SU-DHL-6 (cell line): ENCODE measurements around the gene ACKR3.

Source experiments
- H2AFZ ChIP-seq: fragments of 200-600 bp; sonication (generic); 2 replicates; pipeline ENCODE4 v1.6.1; 2014; ENCODE audit warnings: low read depth, mild to moderate bottlenecking, moderate library complexity, mixed read lengths, antibody characterized with exemption, low read length; ENCODE audit not compliant: severe bottlenecking
- H3F3A ChIP-seq: fragments of 200-600 bp; shearing (Covaris generic); 2 replicates; pipeline ENCODE4 v1.6.0; 2016; ENCODE audit warnings: antibody characterized with exemption, mild to moderate bottlenecking; ENCODE audit not compliant: insufficient read depth
- H3K27ac ChIP-seq: fragments of 200-600 bp; sonication (generic); 2 replicates; pipeline ENCODE4 v1.5.1; 2016; ENCODE audit warnings: low read depth, mild to moderate bottlenecking, low read length, moderate library complexity, mixed read lengths
- H3K27me3 ChIP-seq: fragments of 200-600 bp; sonication (generic), shearing (Covaris generic); 2 replicates; pipeline ENCODE4 v1.6.0; 2014; ENCODE audit warnings: mild to moderate bottlenecking, low read length
- H3K36me3 ChIP-seq: fragments of 200-600 bp; sonication (generic); 2 replicates; pipeline ENCODE4 v1.6.1; 2014; ENCODE audit warnings: mild to moderate bottlenecking, low read length, mixed read lengths
- H3K4me2 ChIP-seq: fragments of 300-600, 200-600 bp; shearing (Covaris generic), sonication (generic); 2 replicates; pipeline ENCODE4 v1.6.0; 2014; ENCODE audit warnings: low read length, low read depth, mild to moderate bottlenecking; ENCODE audit not compliant: poor library complexity, severe bottlenecking
- H3K4me3 ChIP-seq: fragments of 200-600 bp; sonication (generic); 2 replicates; pipeline ENCODE4 v1.5.1; 2014; ENCODE audit warnings: antibody characterized with exemption, low read length, mild to moderate bottlenecking, mixed read lengths; ENCODE audit not compliant: insufficient read depth, poor library complexity, severe bottlenecking
- H3K79me2 ChIP-seq: fragments of 200-600 bp; sonication (generic); 2 replicates; pipeline ENCODE4 v1.6.1; 2014; ENCODE audit warnings: mild to moderate bottlenecking, low read length, moderate library complexity; ENCODE audit not compliant: insufficient read depth
- H3K9ac ChIP-seq: fragments of 200-600 bp; sonication (generic); 2 replicates; pipeline ENCODE4 v1.7.0; 2014; ENCODE audit warnings: mild to moderate bottlenecking, low read length
- H3K9me2 ChIP-seq: fragments of 200-600 bp; sonication (generic); replicated peaks from 2 replicates; pipeline ENCODE4 v1.6.1; 2014; ENCODE audit warnings: low read length; ENCODE audit not compliant: insufficient read depth
- H3K9me3 ChIP-seq: fragments of 200-600 bp; sonication (generic); 2 replicates; pipeline ENCODE4 v1.6.1; 2014; ENCODE audit warnings: low read length, mixed read lengths; ENCODE audit not compliant: insufficient read depth
- H4K20me1 ChIP-seq: fragments of 200-600 bp; sonication (generic); 2 replicates; pipeline ENCODE4 v1.6.1; 2014; ENCODE audit warnings: low read depth, mild to moderate bottlenecking, antibody characterized with exemption, low read length, moderate library complexity, mixed read lengths
- EZH2phosphoT487 ChIP-seq: fragments of 200-600 bp; sonication (generic), shearing (Covaris generic); conservative IDR thresholded peaks from 2 replicates; pipeline ENCODE4 v1.6.1; 2018; ENCODE audit warnings: mild to moderate bottlenecking, antibody characterized with exemption, low read length, moderate library complexity, mixed read lengths
- TF ChIP-seq, protein P1 (sequence below): fragments of 200-600 bp; sonication (generic); IDR thresholded peaks from one replicate; pipeline ENCODE4 v1.5.1; 2017; ENCODE audit warnings: antibody characterized with exemption, mild to moderate bottlenecking, low read length, moderate library complexity; ENCODE audit not compliant: insufficient read depth, poor library complexity, severe bottlenecking

The ACKR3 gene

DNA sequence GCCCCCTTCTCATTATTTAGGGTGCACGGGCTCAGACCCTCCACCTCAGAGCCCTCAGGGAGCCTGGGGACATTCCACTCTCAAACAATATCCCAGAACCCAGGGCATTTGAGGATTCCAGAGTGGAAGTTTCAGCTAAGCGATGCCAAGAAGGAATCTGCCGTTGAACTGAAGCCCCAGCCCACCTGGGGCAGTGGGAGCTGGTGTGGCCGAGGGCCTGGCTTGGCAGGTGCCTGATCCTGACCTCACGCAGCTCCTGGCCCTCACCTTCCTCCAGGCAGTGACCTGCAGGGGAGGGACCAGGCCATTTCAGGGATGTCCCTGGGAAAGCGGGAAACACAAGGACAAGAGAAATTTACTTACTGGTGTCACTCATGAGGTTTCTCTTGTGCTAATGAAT is 58.2 kb downstream of the ACKR3 start:
- TF ChIP-seq, protein P1, sequence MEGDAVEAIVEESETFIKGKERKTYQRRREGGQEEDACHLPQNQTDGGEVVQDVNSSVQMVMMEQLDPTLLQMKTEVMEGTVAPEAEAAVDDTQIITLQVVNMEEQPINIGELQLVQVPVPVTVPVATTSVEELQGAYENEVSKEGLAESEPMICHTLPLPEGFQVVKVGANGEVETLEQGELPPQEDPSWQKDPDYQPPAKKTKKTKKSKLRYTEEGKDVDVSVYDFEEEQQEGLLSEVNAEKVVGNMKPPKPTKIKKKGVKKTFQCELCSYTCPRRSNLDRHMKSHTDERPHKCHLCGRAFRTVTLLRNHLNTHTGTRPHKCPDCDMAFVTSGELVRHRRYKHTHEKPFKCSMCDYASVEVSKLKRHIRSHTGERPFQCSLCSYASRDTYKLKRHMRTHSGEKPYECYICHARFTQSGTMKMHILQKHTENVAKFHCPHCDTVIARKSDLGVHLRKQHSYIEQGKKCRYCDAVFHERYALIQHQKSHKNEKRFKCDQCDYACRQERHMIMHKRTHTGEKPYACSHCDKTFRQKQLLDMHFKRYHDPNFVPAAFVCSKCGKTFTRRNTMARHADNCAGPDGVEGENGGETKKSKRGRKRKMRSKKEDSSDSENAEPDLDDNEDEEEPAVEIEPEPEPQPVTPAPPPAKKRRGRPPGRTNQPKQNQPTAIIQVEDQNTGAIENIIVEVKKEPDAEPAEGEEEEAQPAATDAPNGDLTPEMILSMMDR: no peak
- TF ChIP-seq EZH2phosphoT487: no peak
- Histone ChIP-seq H4K20me1 (no peaks in the 10 kb centered on the region), H3K4me3 (no peak overlapping the region), H3K79me2 (no peaks in the 10 kb centered on the region), H3K36me3 (no peaks in the 10 kb centered on the region), H2AFZ (no peak overlapping the region), H3K27ac (no peak overlapping the region), H3K9me3 (no peaks in the 10 kb centered on the region), H3F3A (no peaks in the 10 kb centered on the region), H3K9ac (no peak overlapping the region), H3K27me3 (no peaks in the 10 kb centered on the region), H3K9me2 (no peaks in the 10 kb centered on the region), H3K4me2 (no peak overlapping the region)

- Histone ChIP-seq H2AFZ (no peak overlapping the region), H3K4me2 (no peak overlapping the region), H3K9me3 (no peaks in the 10 kb centered on the region), H3K9ac (no peak overlapping the region), H3K36me3 (no peaks in the 10 kb centered on the region), H3F3A (no peaks in the 10 kb centered on the region), H3K79me2 (no peaks in the 10 kb centered on the region), H3K27ac (no peak overlapping the region), H3K27me3 (no peaks in the 10 kb centered on the region), H3K4me3 (no peak overlapping the region), H4K20me1 (no peaks in the 10 kb centered on the region), H3K9me2 (no peaks in the 10 kb centered on the region)
- TF ChIP-seq, protein P1: no peak
- TF ChIP-seq EZH2phosphoT487: no peak
Observed at GRCh38 chr2:236628256-236628901, 58.8 kb downstream of the ACKR3 start.

DNA sequence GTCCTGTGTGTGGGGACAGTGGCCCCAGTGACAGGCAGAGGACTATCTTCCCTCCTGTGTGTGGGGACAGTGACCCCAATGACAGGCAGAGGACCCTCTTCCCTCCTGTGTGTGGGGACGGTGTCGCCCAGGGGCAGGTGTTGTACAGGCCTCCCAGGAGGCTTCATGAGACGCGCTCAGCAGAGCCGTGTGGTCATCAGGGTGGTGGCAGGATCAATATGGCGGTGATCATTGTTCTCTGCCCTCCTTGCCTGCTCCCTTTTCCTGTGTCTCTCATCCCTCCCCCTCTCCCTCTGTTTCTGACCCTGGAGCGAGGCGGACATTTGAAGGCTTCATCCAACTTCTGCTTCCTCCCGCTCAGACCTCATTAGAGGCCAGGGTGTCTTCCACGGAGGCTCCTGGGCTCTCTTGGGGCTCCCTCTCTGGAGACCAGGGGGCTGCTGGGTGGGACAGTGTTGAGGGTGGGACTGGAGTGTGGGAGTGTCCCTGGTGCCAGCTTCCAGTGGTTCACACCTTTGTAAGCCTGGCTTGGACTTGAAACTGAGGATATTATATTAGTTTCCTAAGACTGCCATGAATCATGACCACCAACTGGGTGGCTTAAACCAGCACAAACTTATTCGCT is 59.5 kb downstream of the ACKR3 start:
- H3K27me3 ChIP-seq: no peaks in the 10 kb centered on the region
- H3F3A ChIP-seq: no peaks in the 10 kb centered on the region
- H3K36me3 ChIP-seq: no peaks in the 10 kb centered on the region
- H2AFZ ChIP-seq: no peak overlapping the region
- no peaks in the 10 kb centered on the region for H4K20me1 ChIP-seq
- H3K4me3 ChIP-seq: no peak overlapping the region
- TF ChIP-seq, protein P1: no peak
- no peak for TF ChIP-seq EZH2phosphoT487
- no peak overlapping the region for H3K27ac ChIP-seq
- H3K9me2 ChIP-seq: no peaks in the 10 kb centered on the region
- H3K79me2 ChIP-seq: no peaks in the 10 kb centered on the region
- no peak overlapping the region for H3K9ac ChIP-seq
- H3K9me3 ChIP-seq: no peaks in the 10 kb centered on the region
- no peak overlapping the region for H3K4me2 ChIP-seq
